Keratinocyte (primary cell): ENCODE data around the gene ITPA.

Source experiments
- CTCF ChIP-seq, 3 experiments: IDR thresholded peaks in 1 of 3; conservative IDR thresholded peaks in 1 of 3; optimal IDR thresholded peaks in 1 of 3; 2 replicates in 2 of 3; 3 replicates in 1 of 3; pipeline versions ENCODE3 to v1.5.1; 2011; ENCODE audit warnings: low read length in 3 of 3, mild to moderate bottlenecking in 3 of 3, moderate library complexity in 2 of 3, control low read depth in 1 of 3, inconsistent platforms in 1 of 3; ENCODE audit not compliant: insufficient read depth in 2 of 3; ENCODE audit errors: extremely low read depth in 1 of 3
- EZH2 ChIP-seq: IDR thresholded peaks from one replicate; pipeline ENCODE4 v1.6.1; 2012; ENCODE audit warnings: inconsistent platforms, mild to moderate bottlenecking, low read length, moderate library complexity

DNA sequence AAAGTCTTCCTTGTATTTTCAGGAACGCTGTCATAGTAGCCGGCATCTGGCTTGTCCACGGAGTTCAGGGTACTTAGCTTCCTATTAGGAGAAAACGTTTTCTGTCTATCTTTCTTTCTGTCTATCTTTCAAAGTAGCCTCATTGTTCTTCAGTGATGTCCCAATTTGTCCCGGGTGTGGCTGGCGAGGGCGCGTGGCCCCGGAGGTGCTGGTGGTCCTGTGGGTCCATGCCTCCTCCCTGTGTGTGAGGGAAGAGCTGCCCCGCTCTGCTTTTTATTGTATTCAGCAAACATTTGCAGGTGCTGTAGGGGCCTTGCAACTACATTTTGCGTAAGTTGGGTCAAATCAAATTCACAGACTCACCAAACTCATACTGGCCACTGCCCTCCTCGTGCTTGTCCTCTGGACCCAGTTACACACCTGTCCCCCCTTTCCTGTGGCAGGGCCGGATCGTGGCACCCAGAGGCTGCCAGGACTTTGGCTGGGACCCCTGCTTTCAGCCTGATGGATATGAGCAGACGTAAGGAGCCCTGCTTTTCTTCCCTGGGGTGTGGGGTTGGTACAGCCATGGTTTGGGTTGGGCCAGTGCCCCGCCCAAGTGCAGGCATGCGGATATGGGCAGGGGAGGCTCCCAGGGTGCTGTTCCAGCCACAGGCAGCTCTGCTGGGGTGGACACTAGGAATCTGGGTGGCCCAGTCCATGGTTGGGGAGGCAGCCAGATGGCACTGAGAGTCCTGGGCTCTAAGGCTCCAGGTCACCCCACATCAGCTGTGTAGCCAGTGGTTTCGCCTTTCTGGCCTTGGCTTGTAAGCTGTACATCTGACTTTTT lies 12.3 kb downstream of the ITPA start:
- TF ChIP-seq CTCF (optimal IDR thresholded peaks at IDR 0.05 in 1 of 3, IDR thresholded peaks at IDR 0.05 in 1 of 3, conservative IDR thresholded peaks at IDR 0.05 in 1 of 3; ENCODE audit: extremely low read depth in 1 of 3, insufficient read depth in 2 of 3, low read length in 3 of 3), result no peak
- no peak for TF ChIP-seq EZH2
